Stimulated activated effector memory CD8-positive, alpha-beta T cell treated with anti-CD3 and anti-CD28 coated beads, Interleukin-12 subunit alpha, Interleukin-12 subunit beta, amount 100 ng/mL, for 72 hours (primary cell): ENCODE data around the gene SPON1.
"Not testable (repeated sequence)": the region's sequence is repeated elsewhere in the genome, so short reads cannot be mapped to it uniquely, and the experiment has no call there.

ENCODE experiments used
- ATAC-seq: fragments of 150-1000 bp; cut with Tn5 transposase; 2 replicates; pipeline ENCODE4 v1.10.0; 2021
- DNase-seq, 2 donors: peaks; one replicate each; pipeline ENCODE4 v3.0.0; 2021 to 2022; ENCODE audit warnings: low spot score in 2 of 2
- H3K27ac Mint-ChIP-seq: one replicate; pipeline ENCODE4 v1.8.0; 2022; ENCODE audit warnings: mild to moderate bottlenecking, mixed read lengths
- H3K36me3 Mint-ChIP-seq: one replicate; pipeline ENCODE4 v1.8.0; 2022; ENCODE audit warnings: mild to moderate bottlenecking, mixed read lengths
- H3K4me1 Mint-ChIP-seq: one replicate; pipeline ENCODE4 v1.8.0; 2022; ENCODE audit warnings: mixed read lengths
- H3K4me3 Mint-ChIP-seq: one replicate; pipeline ENCODE4 v1.8.0; 2022; ENCODE audit warnings: mild to moderate bottlenecking, mixed read lengths
- H3K9me3 Mint-ChIP-seq: one replicate; pipeline ENCODE4 v1.8.0; 2022; ENCODE audit warnings: mixed read lengths

The SPON1 gene

GRCh38 chr11:14065141-14065540 lies 102.6 kb downstream of the SPON1 start:
- DNase-seq (no peak), ATAC-seq (peak; percentile 71)
- Mint-ChIP-seq H3K4me3 (peak overlapping the region; percentile 30), H3K9me3 (no peaks in the 10 kb centered on the region), H3K36me3 (no peaks in the 10 kb centered on the region), H3K4me1 (peaks cover 20% of the 10 kb centered on the region), H3K27ac (no peak overlapping the region)

- H3K4me3 Mint-ChIP-seq: no peak overlapping the region
- ATAC-seq (no peak), DNase-seq (no peak)
- peaks cover 20% of the 10 kb centered on the region for H3K4me1 Mint-ChIP-seq
- H3K36me3 Mint-ChIP-seq: no peaks in the 10 kb centered on the region
- H3K9me3 Mint-ChIP-seq: no peaks in the 10 kb centered on the region
- no peak overlapping the region for H3K27ac Mint-ChIP-seq
Measured at GRCh38 chr11:14065681-14066080, 103.2 kb downstream of the SPON1 start.

- peaks cover 20% of the 10 kb centered on the region for H3K4me1 Mint-ChIP-seq
- H3K27ac Mint-ChIP-seq: no peak overlapping the region
- ATAC-seq (no peak), DNase-seq (no peak)
- no peaks in the 10 kb centered on the region for H3K9me3 Mint-ChIP-seq
- no peaks in the 10 kb centered on the region for H3K36me3 Mint-ChIP-seq
- H3K4me3 Mint-ChIP-seq: no peak overlapping the region
Measured at GRCh38 chr11:14067686-14068085, 105.2 kb downstream of the SPON1 start.

GRCh38 chr11:14070896-14071295 lies 108.4 kb downstream of the SPON1 start:
- no peak for ATAC-seq
- Mint-ChIP-seq H3K4me3 (no peak overlapping the region), H3K9me3 (no peaks in the 10 kb centered on the region), H3K27ac (no peak overlapping the region), H3K36me3 (no peaks in the 10 kb centered on the region), H3K4me1 (peaks cover 16% of the 10 kb centered on the region)
- DNase-seq: no peak

DNA sequence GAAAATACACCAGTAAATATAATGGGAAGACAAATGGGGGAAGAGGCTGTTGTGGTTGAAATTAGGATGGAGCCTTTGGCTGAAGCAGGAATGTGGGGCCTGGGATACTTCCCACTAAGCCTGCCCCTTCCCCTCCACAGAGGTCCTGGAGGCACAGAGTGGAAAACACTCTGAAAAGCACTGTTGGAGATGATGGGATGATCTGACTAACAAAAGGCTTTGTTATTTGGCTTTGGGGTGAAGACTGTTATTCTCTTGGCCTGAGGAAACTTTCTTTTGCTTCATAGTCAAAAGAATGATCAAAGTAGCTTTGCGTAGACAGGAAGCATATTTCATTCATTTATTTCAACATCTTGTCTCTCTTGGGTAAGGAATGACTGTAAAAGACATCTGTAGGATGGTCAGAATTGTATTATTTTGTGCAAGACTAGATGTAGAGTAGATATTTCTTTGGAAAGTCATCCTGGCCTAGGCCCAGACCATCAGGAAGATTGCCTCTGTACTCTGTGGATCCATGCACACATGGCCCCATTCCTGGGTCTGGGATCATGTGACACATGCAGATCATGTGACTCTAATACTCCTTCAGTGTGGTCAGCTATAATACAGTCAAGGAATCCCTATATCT lies 111.4 kb downstream of the SPON1 start:
- ATAC-seq (no peak), DNase-seq (no peak)
- Mint-ChIP-seq H3K9me3 (no peaks in the 10 kb centered on the region), H3K36me3 (no peaks in the 10 kb centered on the region), H3K4me3 (no peak overlapping the region), H3K27ac (no peak overlapping the region), H3K4me1 (peaks cover 37% of the 10 kb centered on the region)

- Mint-ChIP-seq H3K4me1 (peaks cover 39% of the 10 kb centered on the region), H3K27ac (no peak overlapping the region), H3K9me3 (no peaks in the 10 kb centered on the region), H3K36me3 (no peaks in the 10 kb centered on the region), H3K4me3 (peak overlapping the region; percentile 50)
- peak; percentile 100 for ATAC-seq
- DNase-seq: peak; percentile 19 to 67
Measured at GRCh38 chr11:14075118-14076078, 112.9 kb downstream of the SPON1 start.

DNA sequence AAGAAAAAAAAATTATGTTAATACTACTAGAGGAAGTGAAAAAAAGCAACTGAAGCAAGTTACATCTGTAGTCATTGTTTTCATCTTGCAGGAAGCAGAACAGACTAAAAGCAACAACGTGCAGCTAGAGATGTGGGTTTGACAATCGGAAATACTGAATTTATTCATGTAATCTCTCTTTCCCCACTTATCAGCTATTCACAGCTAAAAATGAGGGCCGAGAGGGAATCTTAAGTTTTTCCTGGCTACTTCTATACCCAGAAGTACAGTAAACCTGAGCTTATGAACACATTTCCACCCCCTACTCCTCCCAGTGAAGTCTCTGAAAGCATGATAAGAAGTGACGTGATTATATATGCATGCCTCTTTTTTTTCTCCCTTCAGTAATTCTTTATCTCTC lies 116.5 kb downstream of the SPON1 start:
- Mint-ChIP-seq H3K9me3 (no peaks in the 10 kb centered on the region), H3K27ac (no peak overlapping the region), H3K36me3 (no peaks in the 10 kb centered on the region), H3K4me3 (peak overlapping the region; percentile 36), H3K4me1 (peaks cover 40% of the 10 kb centered on the region)
- DNase-seq: no peak
- ATAC-seq: peak; percentile 5

DNA sequence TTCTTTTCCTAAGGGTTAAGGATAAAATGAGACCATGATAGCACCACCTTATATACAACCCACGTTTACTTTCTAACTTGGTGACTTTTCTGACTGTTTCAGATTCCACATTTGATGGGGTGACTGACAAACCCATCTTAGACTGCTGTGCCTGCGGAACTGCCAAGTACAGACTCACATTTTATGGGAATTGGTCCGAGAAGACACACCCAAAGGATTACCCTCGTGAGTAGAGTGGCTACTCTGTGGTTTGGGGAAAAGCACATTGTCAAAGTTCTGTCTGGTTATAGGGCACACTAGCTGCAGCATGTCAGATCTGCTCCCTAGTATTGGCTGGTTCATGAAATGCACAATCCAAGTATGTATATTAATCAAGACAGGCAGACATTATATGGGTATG lies 117.3 kb downstream of the SPON1 start:
- H3K4me3 Mint-ChIP-seq: no peak overlapping the region

DNA sequence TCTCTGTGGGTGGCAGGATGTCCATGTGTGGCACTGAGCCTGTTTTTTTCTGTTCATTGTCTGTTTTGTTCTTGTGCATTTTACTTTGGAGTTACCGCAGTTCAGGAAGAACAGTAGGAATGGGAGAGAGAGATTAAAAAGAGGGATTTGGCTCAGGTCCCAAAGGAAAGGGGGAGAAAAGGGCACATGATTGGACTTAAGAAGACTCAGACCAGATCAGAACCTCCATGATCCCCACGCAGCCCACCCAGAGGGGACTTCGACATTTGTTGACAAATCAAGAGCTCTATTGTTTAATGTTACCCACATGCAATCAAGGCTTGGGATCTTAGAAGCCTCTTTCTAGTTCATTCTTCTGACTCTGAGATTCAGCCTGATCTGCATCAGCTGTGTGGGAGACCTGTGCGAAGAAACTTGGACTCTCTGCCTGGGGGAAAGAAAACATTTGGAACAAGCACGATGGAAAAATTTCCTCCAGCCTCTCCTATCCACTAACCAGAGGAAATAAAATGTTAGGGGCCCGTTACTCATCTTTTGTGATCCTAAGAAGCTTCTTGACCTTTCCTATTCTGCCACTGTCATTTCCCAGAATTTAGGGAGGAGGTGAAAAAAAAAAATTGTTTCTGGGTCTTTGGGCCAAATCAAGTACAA lies 119.2 kb downstream of the SPON1 start:
- Mint-ChIP-seq H3K9me3 (no peaks in the 10 kb centered on the region), H3K27ac (no peak overlapping the region)

More for the DNA sequence above, 117.3 kb downstream of the SPON1 start:
- Mint-ChIP-seq H3K9me3 (no peaks in the 10 kb centered on the region), H3K36me3 (no peaks in the 10 kb centered on the region), H3K4me1 (peaks cover 32% of the 10 kb centered on the region), H3K27ac (no peak overlapping the region)
- ATAC-seq: no peak
- DNase-seq: no peak

GRCh38 chr11:14082338-14082737 lies 119.8 kb downstream of the SPON1 start:
- DNase-seq (no peak), ATAC-seq (no peak)
- H3K4me3 Mint-ChIP-seq: no peak overlapping the region

More for the DNA sequence above, 119.2 kb downstream of the SPON1 start:
- no peak for DNase-seq
- no peaks in the 10 kb centered on the region for H3K36me3 Mint-ChIP-seq
- H3K4me1 Mint-ChIP-seq: peaks cover 36% of the 10 kb centered on the region
- no peak overlapping the region for H3K4me3 Mint-ChIP-seq
- ATAC-seq: no peak

GRCh38 chr11:14088861-14089260 lies 126.3 kb downstream of the SPON1 start:
- not testable (repeated sequence) for H3K27ac Mint-ChIP-seq, ATAC-seq, DNase-seq, H3K9me3 Mint-ChIP-seq, H3K36me3 Mint-ChIP-seq, H3K4me3 Mint-ChIP-seq
- peaks cover 29% of the 10 kb centered on the region for H3K4me1 Mint-ChIP-seq

More at GRCh38 chr11:14082338-14082737, 119.8 kb downstream of the SPON1 start:
- Mint-ChIP-seq H3K27ac (no peak overlapping the region), H3K9me3 (peaks cover 2% of the 10 kb centered on the region), H3K4me1 (peaks cover 34% of the 10 kb centered on the region), H3K36me3 (no peaks in the 10 kb centered on the region)

DNA sequence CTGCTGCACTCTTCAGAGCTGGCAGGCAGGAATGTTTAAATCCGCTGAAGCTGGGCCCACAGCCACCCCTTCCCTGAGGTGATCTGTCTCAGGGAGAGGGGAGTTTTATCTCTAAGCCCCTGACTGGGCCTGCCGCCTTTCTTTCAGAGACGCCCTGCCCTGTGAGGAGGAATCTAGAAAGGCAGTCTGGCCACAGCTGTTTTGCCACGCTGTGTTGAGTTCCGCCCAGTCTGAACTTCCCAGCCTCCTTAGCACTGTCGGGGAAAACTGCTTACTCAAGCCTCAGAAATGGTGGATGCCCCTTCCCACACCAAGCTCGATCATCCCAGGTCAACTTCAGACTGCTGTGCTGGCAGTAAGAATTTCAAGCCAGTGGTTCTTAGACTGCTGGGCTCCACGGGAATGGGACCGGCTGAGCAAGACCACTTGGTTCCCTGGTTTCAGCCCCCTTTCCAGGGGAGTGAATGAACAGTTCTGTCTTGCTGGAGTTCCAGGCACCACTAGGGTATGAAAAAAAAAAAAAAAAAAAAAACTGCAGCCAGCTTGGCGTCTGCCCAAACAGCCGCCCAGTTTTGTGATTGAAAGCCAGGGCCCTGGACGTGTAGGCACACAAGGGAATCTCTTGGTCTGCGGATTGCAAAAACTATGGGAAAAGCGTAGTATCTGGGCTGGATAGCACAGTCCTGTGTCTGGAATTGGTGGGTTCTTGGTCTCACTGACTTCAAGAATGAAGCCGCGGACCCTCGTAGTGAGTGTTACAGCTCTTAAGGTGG lies 127.4 kb downstream of the SPON1 start:
- Mint-ChIP-seq H3K4me3 (no peak overlapping the region), H3K4me1 (peaks cover 29% of the 10 kb centered on the region), H3K9me3 (peaks cover 2% of the 10 kb centered on the region), H3K36me3 (no peaks in the 10 kb centered on the region), H3K27ac (peak overlapping the region; percentile 71)
- ATAC-seq: no peak
- no peak for DNase-seq

DNA sequence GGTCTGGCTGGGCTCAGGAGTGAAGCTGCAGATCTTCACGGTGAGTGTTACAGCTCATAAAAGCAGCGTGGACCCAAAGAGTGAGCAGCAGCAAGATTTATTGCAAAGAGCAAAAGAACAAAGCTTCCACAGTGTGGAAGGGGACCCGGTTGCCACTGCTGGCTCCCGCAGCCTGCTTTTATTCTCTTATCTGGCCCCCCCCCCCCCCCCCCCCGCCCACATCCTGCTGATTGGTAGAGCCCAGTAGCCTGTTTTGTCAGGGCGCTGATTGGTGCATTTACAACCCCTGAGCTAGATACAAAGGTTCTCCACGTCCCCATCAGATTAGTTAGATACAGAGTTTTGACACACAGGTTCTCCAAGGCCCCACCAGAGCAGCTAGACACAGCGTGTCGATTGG lies 128.1 kb downstream of the SPON1 start:
- H3K4me3 Mint-ChIP-seq, H3K9me3 Mint-ChIP-seq, DNase-seq, H3K36me3 Mint-ChIP-seq, ATAC-seq: not testable (repeated sequence)
- H3K27ac Mint-ChIP-seq: peak overlapping the region; percentile 71
- H3K4me1 Mint-ChIP-seq: peaks cover 28% of the 10 kb centered on the region

- Mint-ChIP-seq H3K9me3 (no peaks in the 10 kb centered on the region), H3K4me3 (no peak overlapping the region), H3K36me3 (no peaks in the 10 kb centered on the region), H3K4me1 (peaks cover 10% of the 10 kb centered on the region), H3K27ac (no peak overlapping the region)
- no peak for ATAC-seq
- DNase-seq: no peak
Measured at GRCh38 chr11:14093065-14093464, 130.5 kb downstream of the SPON1 start.
